NCI-H748 (cell line): ENCODE measurements around the gene TPSD1.
"Not testable (repeated sequence)": the region's sequence is repeated elsewhere in the genome, so short reads cannot be mapped to it uniquely, and the experiment has no call there.

Experiments used
- DNase-seq: peaks from one replicate; lab custom pipeline; 2025; ENCODE audit not compliant: unreplicated experiment; lab: John Stamatoyannopoulos, UW

Gene TPSD1

DNA sequence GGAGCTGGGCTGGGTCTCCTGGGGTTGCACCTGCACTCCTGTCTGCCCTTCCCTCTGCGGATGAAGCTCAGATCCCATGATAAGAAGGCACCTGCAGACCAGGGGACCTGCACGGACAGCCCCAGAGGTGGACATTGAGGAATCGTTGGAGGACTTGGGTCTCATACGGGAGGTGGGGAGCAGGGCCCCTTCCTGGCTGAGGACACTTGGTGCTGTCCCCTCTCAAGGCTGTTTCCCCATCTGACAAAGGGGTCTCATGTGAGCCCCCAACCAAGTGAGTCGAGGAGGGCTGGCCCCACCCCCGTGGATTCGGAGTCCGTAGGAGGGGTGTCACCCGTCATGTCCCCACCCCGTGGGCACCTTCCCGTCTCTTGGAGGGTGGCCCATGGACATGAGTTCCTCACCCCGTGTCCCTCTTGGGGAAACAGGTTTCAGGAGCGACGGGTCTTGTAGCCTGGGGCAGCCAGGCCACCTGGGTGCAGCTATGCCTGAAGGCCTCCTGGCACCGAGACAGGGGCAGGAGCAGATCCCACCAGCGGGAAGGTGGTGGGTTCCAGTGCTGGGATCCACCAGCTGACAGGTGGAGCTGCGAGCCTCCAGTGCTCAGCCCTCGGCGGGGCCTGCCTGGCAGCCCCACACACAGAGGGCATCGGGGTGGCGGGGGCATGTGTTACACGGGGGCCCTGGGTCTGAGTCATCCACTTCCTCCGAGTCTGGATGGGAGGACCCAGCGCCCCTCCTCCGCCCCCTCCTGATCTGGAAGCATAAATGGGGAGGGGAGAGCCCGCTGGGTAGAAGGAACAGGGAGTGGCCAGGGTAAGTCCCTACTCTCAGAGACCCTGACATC lies at the start of gene TPSD1:
Gene TPSD1 (plus strand): TSS at position 794 of the 847 bp plus-strand sequence. CDS start 212 bp downstream, outside the sequence.
- DNase-seq: not testable (repeated sequence)

GRCh38 chr16:1206326-1206725 lies 49.5 kb upstream of the TPSD1 start:
- no peak for DNase-seq

- DNase-seq: no peak
These were observed 49.1 kb upstream of the TPSD1 start for GRCh38 chr16:1206786-1207185.

GRCh38 chr16:1208239-1208830 lies 47.5 kb upstream of the TPSD1 start:
- DNase-seq: no peak

DNA sequence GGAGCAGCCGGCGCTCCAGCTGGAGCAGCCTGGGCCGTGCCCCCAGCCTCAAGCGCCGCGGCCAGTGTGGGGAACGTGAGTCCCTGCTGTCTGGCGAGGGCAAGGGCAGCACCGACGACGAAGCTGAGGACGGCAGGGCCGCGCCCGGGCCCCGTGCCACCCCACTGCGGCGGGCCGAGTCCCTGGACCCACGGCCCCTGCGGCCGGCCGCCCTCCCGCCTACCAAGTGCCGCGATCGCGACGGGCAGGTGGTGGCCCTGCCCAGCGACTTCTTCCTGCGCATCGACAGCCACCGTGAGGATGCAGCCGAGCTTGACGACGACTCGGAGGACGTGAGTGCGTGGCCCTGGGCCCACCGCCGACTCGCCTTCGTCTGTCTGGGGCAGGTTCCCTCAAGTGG lies 46.8 kb upstream of the TPSD1 start:
- no peak for DNase-seq

DNA sequence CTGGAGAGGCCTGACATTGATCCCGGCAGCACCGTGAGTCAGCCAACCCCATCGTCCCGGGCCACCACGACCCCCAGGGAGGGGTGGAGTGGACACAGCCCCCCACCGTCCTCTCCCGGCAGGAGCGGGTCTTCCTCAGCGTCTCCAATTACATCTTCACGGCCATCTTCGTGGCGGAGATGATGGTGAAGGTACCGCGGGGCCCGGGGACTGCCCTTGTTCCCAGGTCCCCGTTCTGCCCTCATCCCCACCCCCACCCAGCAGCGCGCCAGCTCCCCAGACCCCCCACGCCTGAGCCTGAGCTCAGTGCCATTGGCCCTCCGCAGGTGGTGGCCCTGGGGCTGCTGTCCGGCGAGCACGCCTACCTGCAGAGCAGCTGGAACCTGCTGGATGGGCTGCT lies 45.4 kb upstream of the TPSD1 start:
- no peak for DNase-seq

DNA sequence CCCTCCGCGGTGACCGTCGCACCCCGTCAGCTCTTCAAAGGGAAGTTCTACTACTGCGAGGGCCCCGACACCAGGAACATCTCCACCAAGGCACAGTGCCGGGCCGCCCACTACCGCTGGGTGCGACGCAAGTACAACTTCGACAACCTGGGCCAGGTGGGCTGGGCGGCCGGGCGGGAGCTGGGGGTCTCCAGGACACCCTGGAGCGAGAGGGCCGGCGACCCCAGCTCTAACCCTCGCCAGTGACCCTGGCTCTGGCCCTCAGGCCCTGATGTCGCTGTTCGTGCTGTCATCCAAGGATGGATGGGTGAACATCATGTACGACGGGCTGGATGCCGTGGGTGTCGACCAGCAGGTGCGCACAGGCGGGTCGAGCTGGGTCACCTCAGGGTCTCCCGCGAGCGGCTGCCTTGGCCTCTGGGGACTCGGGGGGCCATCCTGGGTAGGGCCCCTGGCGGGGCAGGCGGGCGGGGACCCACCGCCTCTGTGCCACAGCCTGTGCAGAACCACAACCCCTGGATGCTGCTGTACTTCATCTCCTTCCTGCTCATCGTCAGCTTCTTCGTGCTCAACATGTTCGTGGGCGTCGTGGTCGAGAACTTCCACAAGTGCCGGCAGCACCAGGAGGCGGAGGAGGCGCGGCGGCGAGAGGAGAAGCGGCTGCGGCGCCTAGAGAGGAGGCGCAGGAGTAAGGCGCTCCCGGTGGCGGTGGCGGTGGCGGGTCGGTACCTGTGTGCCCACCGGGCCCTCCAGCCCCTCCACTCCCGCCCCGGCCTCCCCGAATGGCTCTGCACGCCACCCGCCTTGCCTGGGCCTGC lies 44.2 kb upstream of the TPSD1 start:
- no peak for DNase-seq

DNA sequence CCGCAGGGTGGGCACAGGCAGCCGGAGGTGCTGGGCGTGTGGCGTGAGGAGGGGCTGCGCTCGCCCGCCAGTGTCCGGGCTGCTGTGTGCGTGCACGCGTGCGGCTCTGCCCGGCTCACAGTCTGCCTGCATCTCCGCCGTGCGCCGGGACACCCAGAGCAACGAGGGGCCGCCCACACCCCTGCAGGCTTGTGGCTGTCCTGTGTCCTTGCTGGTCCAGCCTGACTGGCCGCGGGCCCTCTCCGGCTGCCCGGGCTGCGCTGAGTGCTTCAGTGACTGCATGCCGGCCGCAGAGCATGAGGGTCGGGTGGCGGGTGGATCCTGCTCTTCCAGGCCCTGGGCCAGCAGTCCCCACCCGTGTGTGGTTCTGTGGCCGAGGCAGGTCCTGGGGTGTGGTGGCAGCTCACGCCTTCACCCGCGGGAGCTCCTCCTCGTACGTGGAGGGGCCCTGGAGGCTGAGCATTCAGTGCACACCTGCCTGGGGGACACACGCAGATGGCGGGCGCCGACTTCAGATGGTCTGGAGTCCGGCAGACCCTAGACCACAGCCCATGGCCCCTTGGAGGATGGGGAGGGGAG lies 43.2 kb upstream of the TPSD1 start:
- DNase-seq: no peak

DNA sequence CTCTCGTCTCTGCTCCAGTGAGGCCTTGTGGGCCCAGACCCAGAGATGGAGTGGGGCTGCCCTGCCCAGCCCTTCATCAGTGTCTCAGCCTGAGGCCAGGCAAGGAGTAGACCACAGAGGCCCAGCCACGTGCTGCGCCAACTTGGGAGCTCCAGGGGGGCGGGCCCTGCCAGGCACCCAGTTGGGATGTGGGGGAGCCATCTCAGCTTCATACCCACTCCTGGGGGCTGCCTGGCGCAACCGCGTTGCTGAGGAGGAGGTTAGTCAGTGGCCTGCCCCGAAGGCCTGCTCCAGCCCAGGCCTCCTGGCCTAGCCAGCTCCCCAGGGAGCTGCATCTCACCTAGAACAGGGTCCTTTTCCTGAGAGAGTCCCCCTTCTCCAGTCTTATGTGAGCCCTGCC lies 42.6 kb upstream of the TPSD1 start:
- DNase-seq: no peak

- DNase-seq: no peak
These were observed 42.0 kb upstream of the TPSD1 start for GRCh38 chr16:1213796-1214372.

DNA sequence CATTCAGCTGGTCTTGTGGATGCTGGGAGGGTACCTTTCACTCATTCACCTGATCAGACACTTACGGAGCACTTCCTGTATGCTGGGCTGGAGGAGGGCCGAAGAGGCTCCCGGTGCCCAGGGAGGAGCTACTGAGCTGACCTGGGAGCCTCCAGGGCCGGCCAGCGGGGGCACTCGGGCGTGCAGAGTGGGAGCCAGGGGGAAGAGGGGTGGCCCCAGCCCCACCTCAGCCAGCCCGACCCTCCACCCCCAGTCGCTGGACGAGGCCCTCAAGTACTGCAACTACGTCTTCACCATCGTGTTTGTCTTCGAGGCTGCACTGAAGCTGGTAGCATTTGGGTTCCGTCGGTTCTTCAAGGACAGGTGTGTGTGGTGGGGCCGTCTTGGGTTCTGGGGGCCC lies 41.1 kb upstream of the TPSD1 start:
- no peak for DNase-seq

DNA sequence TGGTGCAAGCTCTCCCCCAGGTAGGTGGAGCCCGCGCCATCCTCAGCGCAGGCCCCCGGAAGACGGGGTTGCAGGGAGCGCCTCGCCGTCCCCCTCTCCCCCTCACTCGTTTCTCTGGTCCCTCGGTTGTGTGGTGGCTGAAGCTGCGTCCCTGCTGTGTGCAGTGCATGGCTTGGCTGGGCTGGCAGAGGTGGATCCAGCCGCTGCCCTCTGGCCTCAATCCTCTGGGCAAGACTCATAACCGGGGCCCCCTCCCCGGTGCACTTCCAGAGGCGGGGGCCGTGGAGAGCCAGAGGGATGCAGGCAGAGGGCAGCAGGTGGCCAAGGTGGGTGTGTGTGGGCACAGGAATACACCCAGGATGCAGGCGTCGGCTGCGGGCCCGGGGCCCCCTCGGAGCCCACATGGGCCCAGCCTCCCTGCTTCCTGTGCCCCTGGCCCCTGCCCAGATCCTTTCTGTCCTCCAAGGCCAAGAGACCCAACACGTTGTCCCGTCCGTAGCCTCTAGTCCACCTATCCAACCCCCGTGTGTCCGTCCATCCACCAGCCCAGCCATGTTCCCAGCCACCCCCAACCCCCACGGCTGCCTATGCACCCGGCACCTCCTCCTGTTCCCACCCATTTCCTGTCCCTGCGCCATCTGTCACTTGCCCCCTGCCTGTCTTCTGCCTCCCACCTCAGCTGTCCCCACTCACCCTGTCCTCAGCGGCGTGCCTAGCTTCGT lies 40.1 kb upstream of the TPSD1 start:
- DNase-seq: no peak

GRCh38 chr16:1216296-1216619 lies 39.6 kb upstream of the TPSD1 start:
- DNase-seq: no peak

DNA sequence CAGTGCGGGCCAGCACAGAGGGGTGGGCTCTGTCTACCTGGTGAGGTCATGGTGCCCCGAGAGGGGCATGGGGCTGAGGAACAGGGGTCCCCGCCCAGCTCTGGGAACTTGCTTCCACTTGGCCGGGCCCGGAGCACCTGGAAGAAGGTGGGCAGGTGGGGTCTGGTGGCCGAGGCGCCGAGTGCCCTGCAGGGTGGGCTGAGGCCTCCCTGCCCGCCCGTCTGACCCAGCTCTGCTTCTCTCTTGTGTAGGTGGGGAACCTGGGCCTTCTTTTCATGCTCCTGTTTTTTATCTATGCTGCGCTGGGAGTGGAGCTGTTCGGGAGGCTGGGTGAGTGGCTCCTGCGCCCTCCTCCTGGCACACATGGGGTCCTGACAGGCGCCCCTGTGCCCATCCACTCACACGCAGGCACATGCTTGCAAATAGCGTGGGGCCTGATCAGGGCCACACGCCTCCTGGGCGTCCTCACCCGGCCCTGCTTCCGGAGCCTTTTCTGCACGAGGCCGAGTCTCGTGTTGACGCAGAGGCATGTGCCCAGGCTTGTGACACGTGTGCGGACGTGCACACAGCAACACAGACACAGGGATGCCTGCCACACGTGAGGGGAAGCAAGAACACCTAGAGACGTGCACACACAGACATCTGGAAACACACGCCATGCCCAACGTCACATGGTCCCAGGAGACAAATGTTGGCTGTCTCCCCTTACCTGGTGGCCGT lies 39.0 kb upstream of the TPSD1 start:
- no peak for DNase-seq

DNA sequence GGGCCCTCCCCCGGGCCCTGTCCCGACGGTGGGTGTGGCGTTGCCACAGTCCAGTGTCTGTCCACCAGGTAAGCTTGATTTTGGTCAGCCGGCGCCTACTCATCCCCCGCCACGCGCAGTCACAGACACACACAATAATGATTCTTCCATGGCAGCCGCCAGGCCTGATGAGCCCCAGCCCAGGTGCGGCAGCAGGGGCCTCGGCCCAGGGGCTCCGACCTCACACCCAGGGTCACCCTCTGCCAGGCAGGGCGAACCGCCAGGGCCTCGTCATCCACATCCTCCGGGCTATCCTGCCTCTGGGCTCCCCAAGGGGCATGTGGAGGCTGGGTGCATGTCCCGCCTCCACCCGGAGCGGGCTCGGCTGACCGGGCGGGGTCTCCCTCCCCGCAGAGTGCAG lies 38.3 kb upstream of the TPSD1 start:
- DNase-seq: no peak

DNA sequence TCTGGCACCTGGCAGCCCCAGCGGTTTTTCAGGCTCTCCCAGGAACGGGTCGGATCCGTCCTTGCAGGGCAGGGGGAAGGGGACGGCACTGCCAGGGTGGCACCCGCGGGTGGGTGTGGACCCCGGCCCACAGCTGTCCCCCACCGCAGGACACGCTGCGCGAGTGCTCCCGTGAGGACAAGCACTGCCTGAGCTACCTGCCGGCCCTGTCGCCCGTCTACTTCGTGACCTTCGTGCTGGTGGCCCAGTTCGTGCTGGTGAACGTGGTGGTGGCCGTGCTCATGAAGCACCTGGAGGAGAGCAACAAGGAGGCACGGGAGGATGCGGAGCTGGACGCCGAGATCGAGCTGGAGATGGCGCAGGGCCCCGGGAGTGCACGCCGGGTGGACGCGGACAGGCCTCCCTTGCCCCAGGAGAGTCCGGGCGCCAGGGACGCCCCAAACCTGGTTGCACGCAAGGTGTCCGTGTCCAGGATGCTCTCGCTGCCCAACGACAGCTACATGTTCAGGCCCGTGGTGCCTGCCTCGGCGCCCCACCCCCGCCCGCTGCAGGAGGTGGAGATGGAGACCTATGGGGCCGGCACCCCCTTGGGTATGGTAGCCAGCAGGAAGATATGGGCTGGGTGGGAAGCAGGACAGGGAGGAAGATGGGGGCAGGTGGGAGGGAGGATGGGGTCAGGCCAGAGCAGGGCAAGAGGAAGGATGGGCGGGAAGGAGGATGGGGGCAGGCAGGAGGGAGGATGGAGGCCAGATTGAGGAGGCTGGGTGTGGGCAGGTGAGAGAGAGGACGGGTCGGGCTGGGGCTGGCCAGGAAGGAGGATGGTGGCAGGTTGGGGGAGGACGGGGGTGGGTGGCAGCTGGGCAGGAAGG lies 37.6 kb upstream of the TPSD1 start:
- no peak for DNase-seq

DNA sequence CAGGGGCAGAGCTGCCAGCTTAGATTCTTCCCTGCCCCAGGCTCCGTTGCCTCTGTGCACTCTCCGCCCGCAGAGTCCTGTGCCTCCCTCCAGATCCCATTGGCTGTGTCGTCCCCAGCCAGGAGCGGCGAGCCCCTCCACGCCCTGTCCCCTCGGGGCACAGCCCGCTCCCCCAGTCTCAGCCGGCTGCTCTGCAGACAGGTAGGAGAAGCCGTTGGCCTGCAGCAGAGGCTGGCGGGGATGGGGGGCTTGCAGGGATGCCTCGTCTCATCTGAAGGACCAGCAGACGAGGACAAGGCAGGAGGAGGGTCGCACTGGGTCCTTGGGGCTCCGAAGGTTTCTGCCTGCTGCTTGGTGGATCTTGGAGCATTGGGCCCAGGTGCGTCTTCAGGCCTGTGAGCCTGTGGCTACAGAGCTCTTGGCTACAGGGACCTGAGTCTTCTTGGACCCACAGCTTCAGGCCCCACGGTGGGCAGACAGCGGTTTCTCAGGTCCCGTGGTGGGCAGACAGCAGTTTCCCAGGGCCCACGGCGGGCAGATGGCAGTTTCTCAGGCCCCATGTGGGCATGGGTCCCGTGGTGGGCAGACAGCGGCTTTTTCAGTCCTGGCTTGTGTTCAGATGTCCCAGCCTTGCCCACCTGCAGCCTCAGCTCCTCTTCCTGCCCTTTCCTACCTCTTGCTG lies 36.8 kb upstream of the TPSD1 start:
- DNase-seq: no peak

DNA sequence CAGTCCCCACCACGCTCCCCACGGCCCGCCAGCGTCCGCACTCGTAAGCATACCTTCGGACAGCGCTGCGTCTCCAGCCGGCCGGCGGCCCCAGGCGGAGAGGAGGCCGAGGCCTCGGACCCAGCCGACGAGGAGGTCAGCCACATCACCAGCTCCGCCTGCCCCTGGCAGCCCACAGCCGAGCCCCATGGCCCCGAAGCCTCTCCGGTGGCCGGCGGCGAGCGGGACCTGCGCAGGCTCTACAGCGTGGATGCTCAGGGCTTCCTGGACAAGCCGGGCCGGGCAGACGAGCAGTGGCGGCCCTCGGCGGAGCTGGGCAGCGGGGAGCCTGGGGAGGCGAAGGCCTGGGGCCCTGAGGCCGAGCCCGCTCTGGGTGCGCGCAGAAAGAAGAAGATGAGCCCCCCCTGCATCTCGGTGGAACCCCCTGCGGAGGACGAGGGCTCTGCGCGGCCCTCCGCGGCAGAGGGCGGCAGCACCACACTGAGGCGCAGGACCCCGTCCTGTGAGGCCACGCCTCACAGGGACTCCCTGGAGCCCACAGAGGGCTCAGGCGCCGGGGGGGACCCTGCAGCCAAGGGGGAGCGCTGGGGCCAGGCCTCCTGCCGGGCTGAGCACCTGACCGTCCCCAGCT lies 35.7 kb upstream of the TPSD1 start:
- no peak for DNase-seq
